HEK293 (cell line): ENCODE measurements around the gene AGXT.

Source experiments
- GLIS1 ChIP-seq: fragments of 450-650 bp; formaldehyde crosslinking; IDR thresholded peaks from 2 replicates; pipeline ENCODE4 v1.5.1; 2016; ENCODE audit warnings: missing biosample characterization, missing genetic modification characterization
- HOXD13 ChIP-seq: sonication (generic); formaldehyde crosslinking; IDR thresholded peaks from 2 replicates; pipeline ENCODE4 v1.8.0; 2022; ENCODE audit warnings: missing genetic modification reagents, borderline replicate concordance
- PATZ1 ChIP-seq: fragments of 450-650 bp; formaldehyde crosslinking; IDR thresholded peaks from 2 replicates; pipeline ENCODE4 v1.5.1; 2016; ENCODE audit warnings: missing biosample characterization, missing genetic modification characterization
- REST ChIP-seq: fragments of 450-650 bp; formaldehyde crosslinking; IDR thresholded peaks from 2 replicates; pipeline ENCODE4 v1.5.1; 2016; ENCODE audit warnings: missing biosample characterization, missing genetic modification characterization
- SP2 ChIP-seq: fragments of 450-650 bp; formaldehyde crosslinking; IDR thresholded peaks from 2 replicates; pipeline ENCODE4 v1.5.1; 2016; ENCODE audit warnings: missing biosample characterization, missing genetic modification characterization
- ZEB2 ChIP-seq: fragments of 450-650 bp; formaldehyde crosslinking; IDR thresholded peaks from 2 replicates; pipeline ENCODE4 v1.5.1; 2016; ENCODE audit warnings: missing biosample characterization, missing genetic modification characterization
- ZIC2 ChIP-seq: fragments of 450-650 bp; formaldehyde crosslinking; IDR thresholded peaks from 2 replicates; pipeline ENCODE4 v1.5.1; 2016; ENCODE audit warnings: missing biosample characterization, missing genetic modification characterization
- ZNF114 ChIP-seq: fragments of 450-650 bp; formaldehyde crosslinking; IDR thresholded peaks from 2 replicates; pipeline ENCODE4 v1.5.0; 2017; ENCODE audit warnings: missing biosample characterization, missing genetic modification characterization
- ZNF146 ChIP-seq: fragments of 450-650 bp; formaldehyde crosslinking; IDR thresholded peaks from 2 replicates; pipeline ENCODE4 v1.5.1; 2016; ENCODE audit warnings: missing biosample characterization, missing genetic modification characterization
- ZNF16 ChIP-seq: fragments of 450-650 bp; formaldehyde crosslinking; IDR thresholded peaks from 2 replicates; pipeline ENCODE4 v1.5.1; 2016; ENCODE audit warnings: low read depth, missing biosample characterization, missing genetic modification characterization
- ZNF266 ChIP-seq: fragments of 450-650 bp; formaldehyde crosslinking; IDR thresholded peaks from 2 replicates; pipeline ENCODE4 v1.5.1; 2016; ENCODE audit warnings: missing biosample characterization, missing genetic modification characterization, low read depth
- ZNF394 ChIP-seq: fragments of 450-650 bp; formaldehyde crosslinking; IDR thresholded peaks from 2 replicates; pipeline ENCODE4 v1.5.1; 2016; ENCODE audit warnings: missing biosample characterization, missing genetic modification characterization, mild to moderate bottlenecking, moderate library complexity, borderline replicate concordance
- ZNF544 ChIP-seq: fragments of 450-650 bp; formaldehyde crosslinking; IDR thresholded peaks from 2 replicates; pipeline ENCODE4 v1.5.0; 2017; ENCODE audit warnings: missing biosample characterization, missing genetic modification characterization
- ZNF548 ChIP-seq: fragments of 450-650 bp; formaldehyde crosslinking; IDR thresholded peaks from 2 replicates; pipeline ENCODE4 v1.5.1; 2016; ENCODE audit warnings: missing biosample characterization, missing genetic modification characterization
- ZNF707 ChIP-seq: fragments of 450-650 bp; formaldehyde crosslinking; IDR thresholded peaks from 2 replicates; pipeline ENCODE4 v1.5.1; 2016; ENCODE audit warnings: missing biosample characterization, missing genetic modification characterization
- ZSCAN16 ChIP-seq: fragments of 450-650 bp; formaldehyde crosslinking; IDR thresholded peaks from 2 replicates; pipeline ENCODE4 v1.5.1; 2016; ENCODE audit warnings: missing biosample characterization, missing genetic modification characterization
- ZSCAN30 ChIP-seq: fragments of 450-650 bp; IDR thresholded peaks from 2 replicates; pipeline ENCODE4 v1.5.1; 2018; ENCODE audit warnings: missing biosample characterization, mild to moderate bottlenecking, missing genetic modification characterization, moderate library complexity
- TF ChIP-seq, protein P1 (sequence below): fragments of 450-650 bp; formaldehyde crosslinking; IDR thresholded peaks from 2 replicates; pipeline ENCODE4 v1.5.1; 2016; ENCODE audit warnings: missing biosample characterization, missing genetic modification characterization
- TF ChIP-seq, protein P2 (sequence below): fragments of 450-650 bp; formaldehyde crosslinking; IDR thresholded peaks from 2 replicates; pipeline ENCODE4 v1.5.1; 2016; ENCODE audit warnings: missing biosample characterization, missing genetic modification characterization, borderline replicate concordance
- TF ChIP-seq, protein P3 (sequence below): fragments of 450-650 bp; formaldehyde crosslinking; optimal IDR thresholded peaks from 2 replicates; pipeline ENCODE3; 2016; ENCODE audit warnings: missing biosample characterization, mild to moderate bottlenecking, missing genetic modification characterization

Gene AGXT

GRCh38 chr2:240916571-240917008 lies 48.0 kb downstream of the AGXT start (continued):
- no peak for TF ChIP-seq ZNF394 (tag by site-specific recombination)
- no peak for TF ChIP-seq ZNF114 (tag by site-specific recombination)
- TF ChIP-seq ZNF146 (tag by site-specific recombination) = no peak
- TF ChIP-seq, protein P1, sequence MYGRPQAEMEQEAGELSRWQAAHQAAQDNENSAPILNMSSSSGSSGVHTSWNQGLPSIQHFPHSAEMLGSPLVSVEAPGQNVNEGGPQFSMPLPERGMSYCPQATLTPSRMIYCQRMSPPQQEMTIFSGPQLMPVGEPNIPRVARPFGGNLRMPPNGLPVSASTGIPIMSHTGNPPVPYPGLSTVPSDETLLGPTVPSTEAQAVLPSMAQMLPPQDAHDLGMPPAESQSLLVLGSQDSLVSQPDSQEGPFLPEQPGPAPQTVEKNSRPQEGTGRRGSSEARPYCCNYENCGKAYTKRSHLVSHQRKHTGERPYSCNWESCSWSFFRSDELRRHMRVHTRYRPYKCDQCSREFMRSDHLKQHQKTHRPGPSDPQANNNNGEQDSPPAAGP (tag by site-specific recombination) = peak; percentile 27; the same call in 1 of the 2 replicates
- TF ChIP-seq HOXD13 (CRISPR knock-in tag) = no peak
- TF ChIP-seq ZEB2 (tag by site-specific recombination) = no peak
- TF ChIP-seq ZNF707 (tag by site-specific recombination) = no peak
- peak; percentile 14; the same call in 1 of the 2 replicates for TF ChIP-seq PATZ1 (tag by site-specific recombination)
- no peak for TF ChIP-seq REST (tag by site-specific recombination)
- TF ChIP-seq, protein P2, sequence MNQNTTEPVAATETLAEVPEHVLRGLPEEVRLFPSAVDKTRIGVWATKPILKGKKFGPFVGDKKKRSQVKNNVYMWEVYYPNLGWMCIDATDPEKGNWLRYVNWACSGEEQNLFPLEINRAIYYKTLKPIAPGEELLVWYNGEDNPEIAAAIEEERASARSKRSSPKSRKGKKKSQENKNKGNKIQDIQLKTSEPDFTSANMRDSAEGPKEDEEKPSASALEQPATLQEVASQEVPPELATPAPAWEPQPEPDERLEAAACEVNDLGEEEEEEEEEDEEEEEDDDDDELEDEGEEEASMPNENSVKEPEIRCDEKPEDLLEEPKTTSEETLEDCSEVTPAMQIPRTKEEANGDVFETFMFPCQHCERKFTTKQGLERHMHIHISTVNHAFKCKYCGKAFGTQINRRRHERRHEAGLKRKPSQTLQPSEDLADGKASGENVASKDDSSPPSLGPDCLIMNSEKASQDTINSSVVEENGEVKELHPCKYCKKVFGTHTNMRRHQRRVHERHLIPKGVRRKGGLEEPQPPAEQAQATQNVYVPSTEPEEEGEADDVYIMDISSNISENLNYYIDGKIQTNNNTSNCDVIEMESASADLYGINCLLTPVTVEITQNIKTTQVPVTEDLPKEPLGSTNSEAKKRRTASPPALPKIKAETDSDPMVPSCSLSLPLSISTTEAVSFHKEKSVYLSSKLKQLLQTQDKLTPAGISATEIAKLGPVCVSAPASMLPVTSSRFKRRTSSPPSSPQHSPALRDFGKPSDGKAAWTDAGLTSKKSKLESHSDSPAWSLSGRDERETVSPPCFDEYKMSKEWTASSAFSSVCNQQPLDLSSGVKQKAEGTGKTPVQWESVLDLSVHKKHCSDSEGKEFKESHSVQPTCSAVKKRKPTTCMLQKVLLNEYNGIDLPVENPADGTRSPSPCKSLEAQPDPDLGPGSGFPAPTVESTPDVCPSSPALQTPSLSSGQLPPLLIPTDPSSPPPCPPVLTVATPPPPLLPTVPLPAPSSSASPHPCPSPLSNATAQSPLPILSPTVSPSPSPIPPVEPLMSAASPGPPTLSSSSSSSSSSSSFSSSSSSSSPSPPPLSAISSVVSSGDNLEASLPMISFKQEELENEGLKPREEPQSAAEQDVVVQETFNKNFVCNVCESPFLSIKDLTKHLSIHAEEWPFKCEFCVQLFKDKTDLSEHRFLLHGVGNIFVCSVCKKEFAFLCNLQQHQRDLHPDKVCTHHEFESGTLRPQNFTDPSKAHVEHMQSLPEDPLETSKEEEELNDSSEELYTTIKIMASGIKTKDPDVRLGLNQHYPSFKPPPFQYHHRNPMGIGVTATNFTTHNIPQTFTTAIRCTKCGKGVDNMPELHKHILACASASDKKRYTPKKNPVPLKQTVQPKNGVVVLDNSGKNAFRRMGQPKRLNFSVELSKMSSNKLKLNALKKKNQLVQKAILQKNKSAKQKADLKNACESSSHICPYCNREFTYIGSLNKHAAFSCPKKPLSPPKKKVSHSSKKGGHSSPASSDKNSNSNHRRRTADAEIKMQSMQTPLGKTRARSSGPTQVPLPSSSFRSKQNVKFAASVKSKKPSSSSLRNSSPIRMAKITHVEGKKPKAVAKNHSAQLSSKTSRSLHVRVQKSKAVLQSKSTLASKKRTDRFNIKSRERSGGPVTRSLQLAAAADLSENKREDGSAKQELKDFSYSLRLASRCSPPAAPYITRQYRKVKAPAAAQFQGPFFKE (tag by site-specific recombination) = no peak
- TF ChIP-seq ZNF266 (tag by site-specific recombination) = no peak
- TF ChIP-seq ZNF544 = no peak
- peak; percentile 29 for TF ChIP-seq SP2 (tag by site-specific recombination)
- TF ChIP-seq ZNF548 (tag by site-specific recombination) = no peak
- no peak for TF ChIP-seq ZSCAN30 (tag by site-specific recombination)
- TF ChIP-seq, protein P3, sequence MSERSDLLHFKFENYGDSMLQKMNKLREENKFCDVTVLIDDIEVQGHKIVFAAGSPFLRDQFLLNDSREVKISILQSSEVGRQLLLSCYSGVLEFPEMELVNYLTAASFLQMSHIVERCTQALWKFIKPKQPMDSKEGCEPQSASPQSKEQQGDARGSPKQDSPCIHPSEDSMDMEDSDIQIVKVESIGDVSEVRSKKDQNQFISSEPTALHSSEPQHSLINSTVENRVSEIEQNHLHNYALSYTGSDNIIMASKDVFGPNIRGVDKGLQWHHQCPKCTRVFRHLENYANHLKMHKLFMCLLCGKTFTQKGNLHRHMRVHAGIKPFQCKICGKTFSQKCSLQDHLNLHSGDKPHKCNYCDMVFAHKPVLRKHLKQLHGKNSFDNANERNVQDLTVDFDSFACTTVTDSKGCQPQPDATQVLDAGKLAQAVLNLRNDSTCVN (tag by site-specific recombination) = peak; percentile 33
- TF ChIP-seq ZIC2 = peak; percentile 98
- TF ChIP-seq ZSCAN16 (tag by site-specific recombination) = no peak
- no peak for TF ChIP-seq ZNF16 (tag by site-specific recombination)
- peak; percentile 74 for TF ChIP-seq GLIS1
